RWPE2 (cell line): ENCODE data around the gene LRRC27.

Source experiments
- ATAC-seq: fragments of 200-7000 bp; cut with Tn5 transposase; 3 replicates; pipeline ENCODE4 v1.9.1; 2021; ENCODE audit warnings: low read depth
- DNase-seq: peaks from one replicate; pipeline ENCODE4 v3.0.0-alpha.2; 2020; ENCODE audit warnings: low spot score
- H3K27ac ChIP-seq: fragments of 450-650 bp; 2 replicates; pipeline ENCODE4 v1.5.1; 2017; ENCODE audit warnings: mild to moderate bottlenecking; ENCODE audit not compliant: poor library complexity, severe bottlenecking
- H3K27me3 ChIP-seq: fragments of 250-450 bp; sonication (Bioruptor Pico); 2 replicates; pipeline ENCODE4 v1.5.1; 2021; ENCODE audit warnings: mild to moderate bottlenecking, moderate library complexity; ENCODE audit not compliant: insufficient read depth, poor library complexity, severe bottlenecking
- H3K36me3 ChIP-seq: fragments of 250-450 bp; sonication (Bioruptor Pico); 2 replicates; pipeline ENCODE4 v1.5.1; 2020; ENCODE audit warnings: low read depth, mild to moderate bottlenecking, moderate library complexity
- H3K4me1 ChIP-seq: fragments of 250-450 bp; sonication (Bioruptor Pico); 2 replicates; pipeline ENCODE4 v1.5.1; 2021; ENCODE audit warnings: mild to moderate bottlenecking, moderate library complexity; ENCODE audit not compliant: insufficient read depth, poor library complexity, severe bottlenecking
- H3K4me3 ChIP-seq: fragments of 250-450 bp; sonication (Bioruptor Pico); 2 replicates; pipeline ENCODE4 v1.5.1; 2021; ENCODE audit warnings: mild to moderate bottlenecking, moderate library complexity; ENCODE audit not compliant: severe bottlenecking
- H3K9me3 ChIP-seq: fragments of 250-450 bp; sonication (Bioruptor Pico); 2 replicates; pipeline ENCODE4 v1.5.1; 2021; ENCODE audit warnings: mild to moderate bottlenecking, moderate library complexity; ENCODE audit not compliant: severe bottlenecking
- CTCF ChIP-seq: fragments of 450-650 bp; IDR thresholded peaks from one replicate; pipeline ENCODE4 v1.5.1; 2017; ENCODE audit warnings: mild to moderate bottlenecking, moderate library complexity; ENCODE audit not compliant: poor library complexity, severe bottlenecking

The LRRC27 gene

GRCh38 chr10:132398566-132398991, 66.6 kb downstream of the LRRC27 start:
- no peak for DNase-seq
- H3K27ac ChIP-seq = peak overlapping the region; percentile 68

GRCh38 chr10:132399117-132400035, 67.4 kb downstream of the LRRC27 start:
- TF ChIP-seq CTCF = no peak
- H3K4me3 ChIP-seq = no peak overlapping the region
- no peaks in the 10 kb centered on the region for H3K9me3 ChIP-seq
- no peaks in the 10 kb centered on the region for H3K36me3 ChIP-seq
- no peaks in the 10 kb centered on the region for H3K27me3 ChIP-seq
- no peak for DNase-seq
- no peak for ATAC-seq
- peaks cover 12% of the 10 kb centered on the region for H3K4me1 ChIP-seq
- no peak overlapping the region for H3K27ac ChIP-seq

More at GRCh38 chr10:132398566-132398991, 66.6 kb downstream of the LRRC27 start:
- Histone ChIP-seq H3K4me1 (peaks cover 4% of the 10 kb centered on the region), H3K4me3 (no peak overlapping the region), H3K9me3 (no peaks in the 10 kb centered on the region), H3K27me3 (no peaks in the 10 kb centered on the region), H3K36me3 (no peaks in the 10 kb centered on the region)
- TF ChIP-seq CTCF = no peak
- ATAC-seq = no peak

- Histone ChIP-seq H3K27me3 (no peaks in the 10 kb centered on the region), H3K4me1 (peaks cover 12% of the 10 kb centered on the region), H3K36me3 (no peaks in the 10 kb centered on the region), H3K9me3 (no peaks in the 10 kb centered on the region), H3K27ac (no peak overlapping the region), H3K4me3 (no peak overlapping the region)
- no peak for TF ChIP-seq CTCF
- no peak for DNase-seq
- ATAC-seq = no peak
Observed at GRCh38 chr10:132400041-132400546, 68.1 kb downstream of the LRRC27 start.

GRCh38 chr10:132400547-132401151, 68.7 kb downstream of the LRRC27 start:
- DNase-seq (no peak), ATAC-seq (no peak)
- no peaks in the 10 kb centered on the region for H3K9me3 ChIP-seq
- H3K27me3 ChIP-seq = no peaks in the 10 kb centered on the region
- peaks cover 12% of the 10 kb centered on the region for H3K4me1 ChIP-seq
- no peak overlapping the region for H3K4me3 ChIP-seq
- TF ChIP-seq CTCF = no peak
- peaks cover 4% of the 10 kb centered on the region for H3K36me3 ChIP-seq
- no peak overlapping the region for H3K27ac ChIP-seq
